ENCODE data around the gene HOXC10.

GRCh38 chr12:53950437-53950773 is 34.5 kb upstream of the HOXC10 start:
- TF ChIP-seq CTCF (IDR thresholded peaks at IDR 0.05), result no peak
- TF ChIP-seq POLR2A (IDR thresholded peaks at IDR 0.05), result no peak
